Measurements from ENCODE around the gene KIAA1328.

DNA sequence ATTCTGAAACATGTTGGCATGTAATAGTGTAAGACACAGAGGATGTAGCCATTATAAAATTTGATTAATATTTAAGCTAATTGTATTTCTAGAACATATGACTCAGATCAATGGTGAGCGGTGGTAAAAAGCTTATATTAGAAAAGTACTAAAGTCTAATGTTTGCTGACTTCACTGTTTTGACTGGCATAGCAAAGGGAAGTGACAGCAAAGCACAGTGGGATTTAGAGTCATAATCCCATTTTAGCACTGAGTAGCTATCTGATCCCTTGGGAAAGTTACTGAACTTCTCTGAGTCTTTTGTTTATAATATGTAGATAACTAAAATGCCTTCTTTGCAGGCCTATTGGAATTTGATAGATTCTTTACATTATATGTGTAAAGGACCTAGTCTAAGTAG lies 60.4 kb downstream of the KIAA1328 start:
- TF ChIP-seq, protein P1, sequence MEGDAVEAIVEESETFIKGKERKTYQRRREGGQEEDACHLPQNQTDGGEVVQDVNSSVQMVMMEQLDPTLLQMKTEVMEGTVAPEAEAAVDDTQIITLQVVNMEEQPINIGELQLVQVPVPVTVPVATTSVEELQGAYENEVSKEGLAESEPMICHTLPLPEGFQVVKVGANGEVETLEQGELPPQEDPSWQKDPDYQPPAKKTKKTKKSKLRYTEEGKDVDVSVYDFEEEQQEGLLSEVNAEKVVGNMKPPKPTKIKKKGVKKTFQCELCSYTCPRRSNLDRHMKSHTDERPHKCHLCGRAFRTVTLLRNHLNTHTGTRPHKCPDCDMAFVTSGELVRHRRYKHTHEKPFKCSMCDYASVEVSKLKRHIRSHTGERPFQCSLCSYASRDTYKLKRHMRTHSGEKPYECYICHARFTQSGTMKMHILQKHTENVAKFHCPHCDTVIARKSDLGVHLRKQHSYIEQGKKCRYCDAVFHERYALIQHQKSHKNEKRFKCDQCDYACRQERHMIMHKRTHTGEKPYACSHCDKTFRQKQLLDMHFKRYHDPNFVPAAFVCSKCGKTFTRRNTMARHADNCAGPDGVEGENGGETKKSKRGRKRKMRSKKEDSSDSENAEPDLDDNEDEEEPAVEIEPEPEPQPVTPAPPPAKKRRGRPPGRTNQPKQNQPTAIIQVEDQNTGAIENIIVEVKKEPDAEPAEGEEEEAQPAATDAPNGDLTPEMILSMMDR (IDR thresholded peaks at IDR 0.05): no peak
- TF ChIP-seq POLR2AphosphoS5 (IDR thresholded peaks at IDR 0.05) (no peak), EP300 (IDR thresholded peaks at IDR 0.05) (no peak), POLR2A (IDR thresholded peaks at IDR 0.05) (no peak)

All from upper lobe of left lung (tissue), 4 donors.